Stimulated activated CD8-positive, alpha-beta memory T cell treated with anti-CD3 and anti-CD28 coated beads, Interleukin-12 subunit alpha, Interleukin-12 subunit beta, amount 100 ng/mL, for 24 hours (primary cell): ENCODE measurements around the gene NKAIN1.
"Not testable (repeated sequence)": the region's sequence is repeated elsewhere in the genome, so short reads cannot be mapped to it uniquely, and the experiment has no call there.

Experiments used
- DNase-seq: peaks from one replicate; pipeline ENCODE4 v3.0.0-alpha.2; 2020; ENCODE audit errors: extremely low read depth

Gene NKAIN1

DNA sequence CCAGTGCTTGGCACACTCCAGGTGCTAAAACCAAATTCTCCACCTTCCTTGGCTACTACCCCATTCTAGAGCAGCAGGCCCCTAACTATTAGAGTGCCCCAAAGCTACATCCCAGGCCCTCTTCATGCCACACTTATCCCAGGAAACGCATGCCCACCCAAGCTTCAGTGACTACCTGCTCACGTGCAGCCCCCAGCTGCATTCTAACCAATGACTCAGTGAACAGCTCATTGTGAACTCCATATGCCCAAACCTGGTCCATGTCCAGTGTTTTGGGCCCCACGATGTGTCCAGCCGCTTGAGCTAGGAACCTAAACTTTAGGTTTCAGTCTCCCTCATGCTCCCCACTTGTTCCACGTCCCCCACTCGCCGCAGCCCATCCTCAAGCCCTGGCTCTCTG, 41.5 kb downstream of the NKAIN1 start:
- no peak for DNase-seq

DNA sequence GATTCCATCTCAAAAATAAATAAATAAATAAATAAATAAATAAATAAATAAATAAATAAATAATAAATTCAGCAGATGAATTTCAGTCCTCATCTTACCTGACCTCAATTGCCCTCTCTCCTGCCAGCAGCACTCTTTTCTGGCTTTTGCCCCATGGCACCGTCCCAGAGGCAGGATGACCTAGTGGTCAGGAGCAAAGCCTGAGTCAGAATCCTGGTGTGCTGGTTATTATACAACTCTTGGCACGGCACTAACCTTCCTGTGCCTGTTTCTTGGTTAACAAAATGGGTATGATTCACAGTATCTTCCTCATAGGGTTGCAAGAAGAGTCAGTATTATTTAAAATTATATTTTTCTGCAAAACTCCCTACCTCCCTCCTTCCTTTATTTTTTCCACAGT, 43.0 kb downstream of the NKAIN1 start:
- DNase-seq = no peak

DNA sequence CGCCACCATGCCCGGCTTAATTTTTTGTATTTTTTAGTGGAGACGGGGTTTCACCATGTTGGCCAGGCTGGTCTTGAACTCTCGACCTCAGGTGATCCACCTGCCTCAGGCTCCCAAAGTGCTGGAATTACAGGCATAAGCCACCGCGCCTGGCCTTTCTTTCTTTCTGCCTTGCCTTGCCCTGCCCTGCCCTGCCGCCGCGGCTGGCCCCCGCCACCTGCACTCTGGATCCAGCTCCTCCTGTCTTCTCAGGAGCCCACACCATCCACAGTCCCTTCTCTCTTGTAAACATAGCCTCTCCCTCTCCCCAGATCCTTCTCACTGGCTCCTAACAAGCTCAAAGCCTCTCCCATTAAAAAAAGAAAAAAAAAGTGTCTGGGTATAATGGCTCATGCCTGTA, 44.4 kb downstream of the NKAIN1 start:
- not testable (repeated sequence) for DNase-seq

DNA sequence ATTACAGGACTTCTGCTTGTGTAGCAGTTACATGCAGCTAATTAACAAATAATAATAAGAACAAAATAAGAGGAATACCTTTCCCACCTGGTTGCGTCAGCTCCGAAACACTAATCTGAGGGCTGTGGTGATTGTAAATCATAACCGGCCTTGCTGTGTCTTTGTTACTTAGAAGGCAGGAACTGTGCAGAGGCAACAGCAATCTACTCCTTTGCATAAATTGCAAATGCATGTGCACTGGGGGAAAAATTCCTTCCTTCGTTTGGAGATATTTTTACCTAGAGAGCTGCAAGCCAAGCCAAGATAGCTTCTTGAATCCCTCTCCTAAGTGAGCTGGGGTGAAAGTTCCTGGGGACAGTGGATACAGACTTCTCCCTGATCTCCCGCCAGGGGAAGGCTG, 46.0 kb downstream of the NKAIN1 start:
- no peak for DNase-seq

DNA sequence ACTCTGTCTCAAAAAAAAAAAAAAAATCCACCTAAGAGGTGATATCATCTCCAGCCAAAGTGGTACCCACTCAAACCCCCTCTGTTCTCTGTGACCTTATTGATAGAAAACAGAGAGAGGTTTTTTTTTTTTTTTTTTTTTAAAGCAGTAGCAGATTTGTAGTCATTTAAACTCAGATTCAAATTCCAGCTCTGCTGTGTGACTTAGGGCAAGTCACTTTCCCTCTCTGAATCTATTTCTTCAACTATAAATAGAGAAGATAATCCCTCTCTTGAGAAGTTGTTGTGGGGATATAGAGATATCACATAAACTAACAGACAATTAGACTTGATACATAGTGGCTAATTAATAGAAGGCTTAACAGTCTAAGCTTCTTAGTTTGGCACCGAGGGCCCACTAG, 48.4 kb downstream of the NKAIN1 start:
- no peak for DNase-seq

DNA sequence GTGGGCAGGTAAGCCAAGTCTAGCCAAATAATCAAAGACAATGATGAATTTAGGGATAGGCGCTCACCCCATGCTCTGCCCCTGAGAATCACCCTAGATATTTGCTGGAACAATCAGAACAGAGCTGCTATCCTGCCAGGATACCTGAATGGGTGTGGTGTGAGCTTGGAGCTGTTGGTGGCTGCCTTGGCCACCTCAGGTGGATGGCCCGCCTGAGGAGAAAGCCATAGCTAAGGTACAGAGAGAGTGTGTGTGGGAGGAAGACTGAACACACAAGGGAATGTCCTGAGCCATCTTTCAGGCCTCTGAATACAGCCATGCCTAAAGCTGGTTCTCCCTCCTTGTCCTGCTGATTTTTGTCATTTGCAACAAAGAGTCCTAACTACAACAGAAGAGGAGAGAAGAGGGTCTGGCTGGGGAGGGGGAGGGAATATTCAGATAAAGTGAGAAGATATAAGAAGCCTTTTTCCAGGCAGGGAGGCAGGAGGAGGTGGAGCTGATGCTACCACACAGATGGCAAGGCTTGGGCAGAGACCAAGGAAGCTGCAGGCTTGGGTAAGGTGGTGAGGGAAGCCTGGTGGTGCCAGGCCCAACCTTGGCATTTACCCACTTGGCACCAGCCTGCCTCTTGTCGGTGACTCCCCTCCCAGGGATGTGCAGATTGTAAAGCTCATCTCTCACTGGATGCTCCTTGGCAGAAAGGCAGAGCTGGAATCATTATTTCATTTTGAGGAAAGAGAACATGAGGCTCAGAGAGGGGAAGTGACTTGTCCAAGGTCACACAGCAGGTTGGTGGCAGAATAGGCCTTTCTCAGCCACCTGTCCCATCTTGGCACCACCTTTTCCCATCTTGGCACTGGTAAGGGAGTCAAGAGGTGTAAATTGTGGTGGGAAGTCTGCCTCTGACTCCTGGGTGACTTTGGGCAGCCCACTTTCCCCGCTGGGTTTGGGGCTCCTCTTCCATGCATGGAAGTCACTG, 49.7 kb downstream of the NKAIN1 start:
- no peak for DNase-seq

DNA sequence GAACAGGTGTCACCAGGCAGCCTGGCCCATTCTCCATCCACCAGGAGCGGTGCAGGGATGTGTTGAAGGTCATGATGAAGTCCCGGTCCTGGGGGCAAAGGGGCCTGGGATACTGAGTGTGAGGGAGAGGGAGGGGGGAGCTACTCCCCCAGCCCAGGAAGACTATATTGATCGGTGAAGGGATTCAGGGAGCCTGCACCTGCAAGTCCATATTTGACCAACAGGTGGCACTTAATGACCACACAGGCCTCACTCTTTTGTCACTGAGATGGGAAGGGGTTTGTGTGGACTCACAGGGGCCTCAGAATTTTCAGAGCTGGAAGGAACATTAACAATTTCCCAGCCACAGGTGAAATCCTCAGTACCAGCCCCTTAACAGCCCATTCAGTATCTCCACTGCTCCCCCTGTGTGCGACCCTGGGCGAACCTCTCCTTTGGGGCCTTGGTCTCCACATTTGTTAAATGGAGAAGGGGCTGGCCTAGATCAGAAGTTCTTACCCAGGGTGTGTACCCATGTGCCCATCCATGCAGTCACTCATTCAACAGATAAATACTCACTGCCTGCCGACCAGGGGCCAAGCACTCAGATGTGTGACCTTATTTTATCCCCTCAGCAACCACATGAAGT, 55.6 kb downstream of the NKAIN1 start:
- DNase-seq = no peak

DNA sequence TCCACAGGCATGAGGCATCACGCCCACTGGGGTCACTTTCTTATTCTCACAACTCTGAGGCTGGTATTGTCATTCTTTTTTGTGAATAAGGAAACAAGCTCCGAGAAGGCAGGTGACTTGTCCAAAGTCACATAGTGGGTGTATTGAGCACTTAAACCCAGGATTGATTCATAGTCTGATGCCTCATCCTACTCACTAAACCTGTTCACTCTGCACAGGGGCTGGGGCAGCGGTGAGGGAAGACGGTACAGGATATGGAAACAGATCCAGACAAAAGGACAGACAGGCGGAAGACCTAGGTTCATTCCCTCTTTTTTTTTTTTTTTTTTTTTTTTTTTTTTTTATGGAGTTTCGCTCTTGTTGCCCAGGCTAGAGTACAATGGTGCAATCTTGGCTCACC, 56.6 kb downstream of the NKAIN1 start:
- DNase-seq = no peak

DNA sequence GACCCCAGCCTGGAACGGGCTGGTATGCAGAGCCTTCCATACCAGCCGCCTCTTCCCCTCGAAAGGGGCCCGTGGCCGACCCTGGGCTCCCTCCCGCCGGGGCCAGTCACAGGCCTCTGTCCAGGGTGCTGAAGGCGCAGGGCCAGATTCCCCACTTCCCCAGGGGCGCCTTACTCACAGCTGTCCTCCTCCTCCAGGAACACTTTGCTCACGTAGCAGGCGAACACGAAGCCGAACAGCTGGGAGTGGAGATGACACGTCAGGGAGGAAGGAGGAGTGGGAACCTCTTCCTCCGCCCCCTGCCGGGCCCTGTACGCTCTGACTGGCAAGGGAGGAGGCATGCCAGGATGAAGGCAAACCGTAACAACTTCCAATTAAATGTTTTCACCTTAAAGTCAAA, 57.3 kb downstream of the NKAIN1 start:
- DNase-seq = no peak

DNA sequence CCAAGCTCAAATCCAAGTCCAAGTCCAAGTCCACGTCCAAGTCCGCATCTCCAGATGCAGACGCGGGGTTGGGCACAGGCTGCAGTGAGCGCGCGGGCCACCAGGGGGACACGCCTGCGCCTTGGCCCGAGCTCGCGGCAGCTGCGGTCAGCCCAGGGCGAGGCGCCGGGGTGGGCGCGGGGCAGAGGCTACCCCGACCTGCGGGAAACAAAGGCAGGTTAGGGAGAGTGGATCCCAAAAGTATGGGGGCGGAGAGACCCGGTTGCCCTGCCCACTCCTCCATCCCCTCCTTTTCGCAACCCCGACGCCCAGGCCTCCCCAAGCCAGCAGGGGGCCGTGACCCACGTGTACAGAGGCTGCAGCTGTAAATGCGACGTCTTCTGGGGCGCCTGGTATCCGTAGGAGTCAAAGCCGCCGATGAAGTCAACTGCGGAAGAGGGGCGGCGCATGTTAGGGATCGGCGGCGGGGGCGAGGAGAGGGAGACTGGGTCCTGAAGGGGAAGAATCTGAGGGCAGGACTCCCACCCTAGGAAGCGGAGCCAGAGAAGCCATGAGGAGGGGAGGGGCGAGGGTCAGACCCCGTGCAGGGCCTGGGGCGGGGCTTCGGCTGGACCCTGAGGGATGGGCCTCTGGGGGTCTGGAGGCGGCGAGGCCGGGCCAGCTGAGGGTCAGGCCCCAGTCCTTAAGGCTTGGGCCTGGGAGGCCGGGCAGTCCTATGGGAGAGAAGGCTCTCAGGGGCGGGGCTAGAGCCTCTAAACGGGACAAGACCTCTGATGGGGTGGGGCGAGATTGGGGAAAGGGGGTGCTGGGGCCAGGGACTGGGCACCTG, 58.0 kb downstream of the NKAIN1 start:
- no peak for DNase-seq

DNA sequence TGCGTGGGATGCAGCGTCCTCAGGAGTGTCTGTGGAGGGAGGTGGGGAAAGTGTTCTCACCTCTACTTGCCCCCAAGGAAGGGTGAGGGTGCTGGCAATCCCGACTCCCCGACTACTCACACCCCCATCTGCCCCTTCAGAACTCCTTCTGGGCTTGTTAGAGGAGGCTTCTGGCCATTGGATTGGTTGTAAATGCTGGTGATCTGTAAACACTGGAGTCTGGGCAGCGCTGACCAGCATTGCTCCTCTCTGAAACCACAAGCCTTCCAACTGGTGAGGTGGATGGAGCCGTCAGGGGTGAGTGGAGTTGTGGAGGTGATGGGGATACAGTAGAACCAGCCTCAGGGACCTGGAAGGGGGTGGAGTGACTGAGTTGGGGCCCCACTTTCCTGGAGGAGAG, 59.3 kb downstream of the NKAIN1 start:
- DNase-seq = no peak

DNA sequence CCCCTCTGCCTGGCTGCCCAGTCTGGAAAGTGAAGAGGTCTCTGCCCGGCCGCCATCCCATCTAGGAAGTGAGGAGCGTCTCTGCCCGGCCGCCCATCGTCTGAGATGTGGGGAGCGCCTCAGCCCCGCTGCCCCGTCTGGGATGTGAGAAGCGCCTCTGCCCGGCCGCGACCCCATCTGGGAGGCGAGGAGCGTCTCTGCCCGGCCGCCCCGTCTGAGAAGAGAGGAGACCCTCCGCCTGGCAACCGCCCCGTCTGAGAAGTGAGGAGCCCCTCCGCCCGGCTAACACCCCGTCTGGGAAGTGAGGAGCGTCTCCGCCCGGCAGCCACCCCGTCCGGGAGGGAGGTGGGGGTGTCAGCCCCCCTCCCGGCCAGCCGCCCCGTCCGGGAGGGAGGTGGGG, 63.4 kb downstream of the NKAIN1 start:
- not testable (repeated sequence) for DNase-seq

DNA sequence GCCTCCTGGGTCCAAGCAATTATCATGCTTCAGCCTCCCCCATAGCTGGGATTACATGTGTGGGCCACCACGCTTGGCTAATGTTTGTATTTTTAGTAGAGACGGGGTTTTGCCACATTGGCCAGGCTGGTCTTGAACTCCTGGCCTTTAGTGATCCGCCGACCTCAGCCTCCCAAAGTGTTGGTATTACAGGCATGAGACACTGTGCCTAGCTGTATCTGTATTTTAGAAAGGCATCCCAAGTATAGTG, 69.3 kb downstream of the NKAIN1 start:
- no peak for DNase-seq

DNA sequence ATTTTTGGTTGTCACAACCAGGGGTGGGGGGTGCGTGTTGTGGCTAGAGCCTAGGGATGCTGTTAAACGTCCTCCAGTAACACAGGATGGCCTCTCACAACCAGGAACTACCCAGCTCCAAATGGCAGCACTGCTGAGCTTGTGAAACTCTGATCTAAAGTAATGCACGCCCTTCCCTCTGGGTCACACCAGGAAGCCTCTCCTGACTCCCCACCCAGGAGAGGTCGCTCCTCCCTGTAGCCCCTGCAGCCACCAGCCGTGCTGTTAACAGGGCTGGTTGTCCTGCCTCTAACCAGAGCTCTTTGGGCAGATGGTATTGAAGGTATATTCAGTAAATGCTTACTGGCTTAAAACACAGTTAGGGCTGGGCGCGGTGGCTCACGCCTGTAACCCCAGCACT, 73.2 kb downstream of the NKAIN1 start:
- no peak for DNase-seq

DNA sequence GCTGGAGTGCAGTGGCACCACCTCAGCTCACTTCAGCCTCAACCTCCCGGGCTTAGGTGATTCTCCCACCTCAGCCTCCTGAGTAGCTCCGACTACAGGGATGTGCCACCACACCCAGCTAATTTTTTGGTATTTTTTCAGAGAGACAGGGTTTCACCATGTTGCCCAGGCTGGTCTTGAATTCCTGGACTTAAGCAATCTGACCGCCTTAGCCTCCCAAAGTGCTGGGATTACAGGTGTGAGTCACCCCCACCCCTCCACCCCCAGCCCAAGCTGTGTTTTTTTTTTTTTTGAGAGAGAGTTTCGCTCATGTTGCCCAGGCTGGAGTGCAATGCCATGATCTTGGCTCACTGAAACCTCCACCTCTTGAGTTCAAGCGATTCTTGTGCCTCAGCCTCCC, 75.4 kb downstream of the NKAIN1 start:
- no peak for DNase-seq

DNA sequence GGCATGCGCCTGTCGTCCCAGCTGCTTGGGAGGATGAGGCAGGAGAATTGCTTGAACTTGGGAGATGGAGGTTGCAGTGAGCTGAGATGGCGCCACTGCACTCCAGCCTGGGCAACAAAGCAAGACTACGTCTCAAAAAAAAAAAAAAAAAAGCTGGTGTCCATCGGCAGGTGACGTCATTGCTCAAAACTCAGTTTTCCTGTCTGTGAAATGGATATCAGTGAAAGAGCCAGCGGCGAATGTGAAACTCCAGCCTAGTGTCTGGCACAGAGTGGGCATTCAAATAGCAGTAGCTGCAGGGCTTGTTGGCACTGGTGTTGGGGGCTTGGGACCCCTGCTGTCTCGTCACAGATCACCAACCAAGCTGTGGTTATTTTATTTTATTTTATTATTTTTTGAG, 75.8 kb downstream of the NKAIN1 start:
- no peak for DNase-seq

DNA sequence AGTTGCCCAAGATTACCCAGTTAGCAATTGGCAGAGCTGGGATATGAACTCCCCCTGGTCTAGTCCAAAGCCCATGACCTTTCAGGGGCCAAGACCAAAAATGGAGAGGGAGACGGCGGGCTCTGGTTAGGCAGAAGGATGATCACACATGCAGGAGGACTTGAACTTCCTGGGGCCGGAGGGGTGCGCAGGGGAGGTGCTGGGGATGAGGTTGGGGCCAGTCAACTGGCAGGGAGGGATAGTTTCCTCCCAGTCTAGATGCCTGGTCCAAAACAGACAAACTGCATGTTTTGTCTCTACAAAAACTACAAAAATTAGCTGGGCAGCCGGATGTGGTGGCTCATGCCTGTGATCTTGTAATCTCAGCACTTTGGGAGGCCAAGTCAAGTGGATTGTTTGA, 78.1 kb downstream of the NKAIN1 start:
- DNase-seq = no peak

DNA sequence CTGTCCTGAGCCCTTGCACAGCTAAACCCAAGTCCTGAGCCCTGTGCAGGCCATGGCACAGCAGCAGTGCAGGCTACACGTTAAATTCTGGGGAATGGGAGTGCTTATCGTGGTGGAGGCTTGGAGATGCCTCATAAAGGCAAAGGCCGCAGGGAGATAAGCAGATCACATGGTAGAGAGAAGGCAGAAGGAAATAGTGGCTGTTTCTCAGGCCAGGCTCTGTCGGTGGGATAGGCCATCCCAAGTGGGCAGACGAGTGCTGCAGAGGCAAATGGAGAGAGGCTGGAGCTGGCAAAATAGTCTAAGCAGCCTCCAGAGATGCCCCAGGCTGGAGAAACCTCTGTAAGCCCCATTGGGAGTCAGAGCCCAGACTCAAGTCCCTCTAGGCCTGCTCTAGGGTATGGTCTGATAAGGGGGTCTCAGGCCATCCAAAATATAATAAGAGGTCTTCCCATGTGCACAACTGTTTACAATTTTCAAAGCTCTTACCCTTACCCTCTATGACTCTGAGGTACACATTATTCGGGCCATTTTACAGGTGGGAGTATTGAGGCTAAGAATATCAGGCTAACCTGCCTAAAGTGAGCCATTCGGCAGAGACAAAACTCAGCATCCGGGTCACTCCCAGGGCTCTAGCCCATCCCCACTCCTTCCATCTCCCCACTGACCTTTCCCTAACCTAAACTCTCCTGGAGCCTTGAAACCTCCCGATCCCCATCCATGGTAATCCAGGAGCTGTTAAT, 79.6 kb downstream of the NKAIN1 start:
- no peak for DNase-seq

DNA sequence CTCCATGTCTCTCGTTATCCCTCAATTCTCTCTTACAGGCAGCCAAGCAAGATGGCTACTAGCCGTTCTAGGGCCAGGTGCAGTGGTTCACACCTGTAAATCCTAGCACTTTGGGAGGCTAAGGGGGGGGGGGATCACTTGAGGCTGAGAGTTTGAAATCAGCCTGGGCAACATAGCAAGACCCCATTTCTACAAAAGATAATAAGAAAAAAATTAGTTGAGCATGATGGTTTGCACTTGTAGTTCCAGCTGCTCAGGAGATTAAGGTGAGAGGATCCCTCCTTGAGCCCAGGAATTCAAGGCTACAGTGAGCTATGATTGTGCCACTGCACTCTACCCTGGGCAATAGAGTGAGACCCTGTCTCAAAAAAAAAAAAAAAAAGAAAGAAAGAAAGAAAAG, 80.4 kb downstream of the NKAIN1 start:
- no peak for DNase-seq

DNA sequence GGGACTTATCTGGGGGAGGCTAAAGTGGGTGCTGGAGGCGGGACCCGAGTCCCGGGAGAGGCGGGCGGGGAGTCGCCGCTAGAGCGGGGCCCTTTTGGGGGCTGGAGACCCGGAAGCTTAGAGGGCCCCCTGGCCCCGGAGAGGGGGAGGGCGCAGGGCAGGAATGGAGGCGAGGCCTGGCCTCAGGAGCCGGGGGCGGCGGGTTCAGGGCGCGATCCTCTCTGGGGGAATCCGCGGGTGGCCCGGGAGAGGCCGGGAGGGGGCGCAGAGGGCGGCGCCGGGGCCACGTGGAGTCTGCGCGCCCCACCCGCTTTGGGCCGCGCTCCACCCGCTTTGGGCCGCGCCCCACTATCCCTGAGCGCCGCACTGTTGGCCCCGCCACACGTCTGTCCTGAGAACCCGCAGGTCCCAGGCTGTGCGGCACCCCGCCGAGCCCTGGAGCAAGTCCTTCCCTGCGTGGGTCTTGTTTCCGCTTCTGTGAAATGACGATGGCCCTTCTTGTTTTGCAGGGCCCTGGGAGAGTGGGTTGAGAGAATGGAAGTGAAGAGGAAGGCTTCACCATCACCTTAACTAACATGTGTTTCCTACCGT, 84.4 kb downstream of the NKAIN1 start:
- DNase-seq = peak; percentile 47

DNA sequence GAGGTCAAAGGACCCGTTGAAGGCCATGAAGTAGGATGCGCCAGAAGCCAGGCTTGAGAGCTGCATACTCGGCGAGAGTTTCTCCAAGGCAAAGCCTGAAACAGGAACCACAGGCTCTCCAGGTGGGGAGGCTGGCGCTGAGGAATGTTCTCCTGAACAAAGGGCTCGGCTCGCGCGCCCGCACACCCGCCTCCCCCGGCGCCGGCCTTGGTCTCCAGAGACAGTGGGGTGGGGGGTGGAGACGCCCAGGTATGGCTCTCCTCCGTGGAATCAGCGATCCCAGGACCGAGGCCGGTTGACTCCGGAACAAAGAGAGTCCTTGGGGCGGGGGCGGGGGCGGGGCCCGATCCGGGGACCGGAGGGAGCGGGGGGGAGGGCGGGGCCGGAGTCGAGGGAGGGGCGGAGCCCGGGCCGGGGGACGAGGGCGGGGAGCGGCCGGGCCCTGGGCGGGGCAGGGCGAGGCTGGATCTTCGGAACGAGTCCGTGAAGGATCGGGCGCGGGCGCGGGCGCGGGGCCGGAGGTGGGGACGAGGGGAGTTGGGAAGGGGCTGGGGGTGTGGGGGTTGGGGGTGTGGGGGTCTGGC, 85.0 kb downstream of the NKAIN1 start:
- peak; percentile 35 for DNase-seq
